Stimulated activated CD4-positive, alpha-beta T cell treated with anti-CD3 and anti-CD28 coated beads, Interleukin-4, amount 100 ng/mL, for 24 hours (primary cell): Measurements from ENCODE around the gene SMYD4.
"Not testable (repeated sequence)": the region's sequence is repeated elsewhere in the genome, so short reads cannot be mapped to it uniquely, and the experiment has no call there.

Source experiments
- DNase-seq: peaks from one replicate; pipeline ENCODE4 v3.0.0-alpha.2; 2020

Gene SMYD4

DNA sequence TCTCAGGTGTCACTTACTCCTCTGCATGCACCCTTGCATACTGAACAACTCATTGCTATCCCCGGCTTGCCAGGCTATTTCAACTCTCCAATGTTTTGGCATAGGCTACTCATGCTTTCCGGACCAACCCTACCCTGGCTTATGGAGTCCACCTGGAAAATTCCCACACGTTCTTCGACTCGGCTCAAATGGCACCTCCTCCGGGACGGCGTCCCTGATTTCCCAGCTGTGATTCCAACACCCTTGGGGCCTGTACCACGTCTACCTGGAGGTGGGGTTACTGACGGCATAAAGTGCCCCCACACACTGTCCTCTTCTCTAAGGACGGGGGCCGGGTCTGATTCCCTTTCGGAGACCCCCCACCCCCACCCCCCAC is 498 bp downstream of the SMYD4 start:
- peak; percentile 11 for DNase-seq

GRCh38 chr17:1820528-1821252 is 9.0 kb downstream of the SMYD4 start:
- DNase-seq: no peak

GRCh38 chr17:1813088-1813487 is 16.6 kb downstream of the SMYD4 start:
- no peak for DNase-seq

- no peak for DNase-seq
These were observed 19.1 kb downstream of the SMYD4 start for GRCh38 chr17:1810450-1811103.

DNA sequence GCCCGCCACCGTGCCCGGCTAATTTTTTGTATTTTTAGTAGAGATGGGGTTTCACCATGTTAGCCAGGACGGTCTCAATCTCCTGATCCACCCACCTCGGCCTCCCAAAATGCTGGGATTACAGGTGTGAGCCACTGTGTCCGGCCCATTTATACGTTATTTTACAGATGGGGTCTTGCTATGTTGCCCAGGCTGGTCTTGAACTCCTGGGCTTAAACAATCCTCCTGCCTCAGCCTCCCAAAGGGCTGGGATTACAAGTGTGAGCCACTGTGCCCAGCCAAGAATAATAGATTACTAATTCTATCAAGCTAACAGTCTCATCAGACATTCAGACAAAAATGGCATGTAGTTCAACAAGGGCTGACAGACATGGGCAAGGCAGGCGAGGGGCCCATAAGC is 19.9 kb downstream of the SMYD4 start:
- not testable (repeated sequence) for DNase-seq

GRCh38 chr17:1808644-1809043 is 21.1 kb downstream of the SMYD4 start:
- DNase-seq: no peak

GRCh38 chr17:1807890-1808289 is 21.8 kb downstream of the SMYD4 start:
- no peak for DNase-seq

- no peak for DNase-seq
These were observed 26.4 kb downstream of the SMYD4 start for GRCh38 chr17:1803280-1803679.

- DNase-seq: no peak
These were observed 27.3 kb downstream of the SMYD4 start for GRCh38 chr17:1802429-1802828.

DNA sequence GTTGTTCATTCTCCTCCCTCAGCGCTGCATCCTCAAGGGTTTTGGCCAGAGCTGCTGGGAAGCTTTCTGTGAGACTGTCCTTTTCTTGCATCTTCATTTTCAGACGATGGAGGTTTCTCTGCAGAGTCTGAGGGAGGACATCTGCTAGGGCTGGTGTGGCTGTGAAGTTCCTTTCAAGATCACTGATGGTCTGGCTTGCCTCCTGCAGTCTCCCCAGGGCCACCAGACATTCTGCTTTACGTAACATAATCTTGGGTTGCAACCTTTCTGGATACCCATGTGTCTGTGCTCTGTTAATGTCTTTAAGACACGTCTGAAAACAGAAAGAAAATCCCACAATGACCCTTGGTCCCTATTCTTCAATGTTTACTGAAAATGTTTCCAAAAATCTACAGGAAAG is 29.0 kb downstream of the SMYD4 start:
- DNase-seq: no peak

DNA sequence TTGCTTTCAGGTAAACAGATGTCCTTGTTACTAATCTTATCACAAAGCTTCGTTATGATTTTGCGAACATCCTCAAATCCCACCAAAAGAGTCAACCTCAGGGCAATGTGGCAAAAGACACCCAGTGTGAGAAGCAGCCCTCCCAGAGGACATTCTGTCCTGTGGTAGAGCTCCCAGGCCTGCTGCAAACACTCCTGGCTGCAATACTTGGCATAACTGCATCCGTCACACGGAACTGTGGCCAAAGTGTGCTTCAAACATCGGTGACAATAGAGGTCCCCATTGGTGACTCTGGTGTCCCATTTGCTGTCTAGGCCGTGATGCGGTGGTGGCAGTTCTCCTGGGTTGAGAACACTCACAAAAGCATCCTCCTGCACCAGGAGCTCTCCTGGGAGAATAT is 29.5 kb downstream of the SMYD4 start:
- no peak for DNase-seq

- not testable (repeated sequence) for DNase-seq
These were observed 31.9 kb downstream of the SMYD4 start for GRCh38 chr17:1797846-1798245.

GRCh38 chr17:1797323-1797722 is 32.4 kb downstream of the SMYD4 start:
- no peak for DNase-seq

DNA sequence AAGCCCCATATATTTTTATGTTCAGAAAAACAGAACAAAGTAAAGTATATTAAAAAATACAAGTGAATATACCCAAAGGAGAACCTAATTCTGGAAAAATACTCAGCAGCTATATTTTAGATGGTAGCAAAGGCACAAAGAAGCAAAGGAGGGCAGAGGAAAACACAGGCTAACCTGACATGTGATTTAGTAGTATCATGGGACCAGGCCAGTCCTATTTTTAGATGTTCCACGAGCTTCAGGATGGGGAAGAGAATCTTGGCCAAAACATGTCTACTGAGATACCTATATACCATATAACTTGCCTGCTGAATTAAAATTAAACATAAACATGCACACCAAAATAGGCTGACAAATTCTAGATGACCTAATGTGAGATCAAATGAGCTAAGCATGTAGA is 32.9 kb downstream of the SMYD4 start:
- DNase-seq: no peak

GRCh38 chr17:1793447-1793806 is 36.3 kb downstream of the SMYD4 start:
- no peak for DNase-seq

GRCh38 chr17:1792495-1793446 is 36.9 kb downstream of the SMYD4 start:
- no peak for DNase-seq

DNA sequence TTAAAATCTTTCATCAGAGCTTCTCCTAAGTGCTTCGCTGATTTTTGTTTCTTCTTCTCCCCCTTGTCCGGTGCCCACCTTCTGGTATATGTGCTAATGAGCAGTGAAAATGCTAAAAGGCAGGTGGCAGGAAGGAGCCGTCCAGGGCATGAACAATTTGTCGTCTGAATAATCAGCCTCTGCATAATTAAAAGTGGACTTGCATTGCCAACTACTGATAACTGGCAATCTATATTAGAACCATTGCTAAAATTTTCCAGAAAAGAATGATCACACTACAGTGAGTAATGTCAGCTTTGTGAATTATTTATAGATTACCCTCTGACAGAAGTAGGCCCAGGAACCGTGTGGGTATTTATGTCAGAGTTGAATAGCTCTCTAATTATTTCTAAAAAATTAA is 39.8 kb downstream of the SMYD4 start:
- no peak for DNase-seq

- DNase-seq: no peak
These were observed 42.3 kb downstream of the SMYD4 start for GRCh38 chr17:1787301-1787902.

DNA sequence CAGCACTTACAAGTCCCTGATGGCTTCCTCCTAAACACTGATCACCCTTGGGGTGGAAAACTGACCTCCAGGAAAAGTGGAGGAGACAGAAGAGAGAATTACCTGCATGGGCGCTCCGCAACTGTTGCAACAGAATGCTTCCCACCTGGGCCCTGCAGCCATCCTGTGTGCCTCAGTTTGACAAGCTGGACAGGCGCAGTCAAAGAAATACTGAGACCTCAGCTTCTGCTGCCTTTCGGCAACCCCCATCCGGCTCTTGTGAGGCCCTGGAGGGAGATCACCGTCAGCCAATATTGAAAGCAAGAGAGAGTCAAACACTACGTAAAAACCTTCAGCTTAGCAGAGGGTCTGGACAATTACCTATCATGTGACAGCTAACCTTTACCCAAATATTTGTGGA is 43.0 kb downstream of the SMYD4 start:
- DNase-seq: no peak

DNA sequence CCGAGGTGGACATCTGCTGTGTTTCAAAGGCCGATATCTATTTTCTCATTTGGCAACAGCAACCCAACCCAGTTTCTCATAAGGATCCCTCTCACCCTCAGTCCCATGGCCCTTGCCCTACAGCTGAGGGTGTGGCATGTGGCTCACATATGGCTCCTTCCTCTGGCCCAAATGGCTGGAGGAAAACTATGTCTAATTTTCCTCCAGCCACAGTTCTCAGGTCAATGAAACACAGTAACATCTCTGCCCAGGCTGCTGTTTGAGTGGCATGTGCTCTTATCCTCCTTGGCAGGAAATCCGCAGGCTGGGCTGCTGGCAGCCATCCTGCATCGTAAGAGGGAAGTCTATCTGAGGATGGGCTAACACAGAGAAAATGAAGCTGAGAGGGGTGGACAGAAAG is 43.8 kb downstream of the SMYD4 start:
- no peak for DNase-seq

GRCh38 chr17:1783834-1784611 is 45.7 kb downstream of the SMYD4 start:
- no peak for DNase-seq

DNA sequence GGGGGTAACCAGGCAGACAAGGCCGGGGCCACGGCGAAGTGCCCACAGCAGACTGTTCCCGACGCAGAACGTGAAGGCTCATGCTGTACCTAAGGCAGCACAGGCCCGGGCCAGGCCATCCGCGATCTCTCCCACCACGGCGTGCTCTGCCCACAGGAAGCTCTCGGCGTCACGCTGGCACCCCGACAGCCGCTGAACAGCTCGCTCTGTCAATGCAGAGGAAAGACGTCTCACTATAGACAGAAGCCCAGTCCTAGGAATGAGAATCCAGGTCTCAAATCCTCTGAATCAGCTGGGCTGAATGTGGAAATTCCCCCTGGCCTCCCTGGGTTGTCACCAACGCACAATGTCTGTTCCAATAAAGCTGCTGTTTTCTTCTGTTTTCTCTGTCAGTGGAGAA is 46.4 kb downstream of the SMYD4 start:
- no peak for DNase-seq

GRCh38 chr17:1782171-1782567 is 47.5 kb downstream of the SMYD4 start:
- DNase-seq: no peak
